Natural killer cell (primary cell): ENCODE data around the gene HSD17B2. TPM values are rescaled to one million over a fixed set of nuclear protein-coding genes. Genes with fewer than 3 reads are reported as not detected.

Experiments
- ATAC-seq, 3 donors: fragments of 150-1000 bp in 2 of 3; fragments of 200-7000 bp in 1 of 3; cut with Tn5 transposase; 1 replicate in 1 of 3; 2 replicates in 2 of 3; pipeline ENCODE4 v1.10.0; 2021; ENCODE audit warnings: mild to moderate bottlenecking in 2 of 3, moderate library complexity in 2 of 3
- DNase-seq, 2 donors: peaks; one replicate each; pipeline versions ENCODE4 v3.0.0 to v3.0.0-alpha.2; 2013 to 2021; ENCODE audit warnings: mixed read lengths in 1 of 2
- H3K27ac ChIP-seq: one replicate; pipeline ENCODE4 v1.5.1; 2013; ENCODE audit warnings: mild to moderate bottlenecking, low read length
- H3K27me3 ChIP-seq: one replicate; pipeline ENCODE4 v1.6.1; 2013; ENCODE audit warnings: low read length; ENCODE audit not compliant: control insufficient read depth, insufficient read depth
- H3K36me3 ChIP-seq: one replicate; pipeline ENCODE4 v1.6.1; 2013; ENCODE audit warnings: low read length; ENCODE audit not compliant: control insufficient read depth, insufficient read depth
- H3K4me1 ChIP-seq: one replicate; pipeline ENCODE4 v1.6.1; 2013; ENCODE audit warnings: low read length; ENCODE audit not compliant: control insufficient read depth, insufficient read depth
- H3K4me3 ChIP-seq: one replicate; pipeline ENCODE4 v1.5.1; 2013; ENCODE audit warnings: low read length
- H3K9me3 ChIP-seq: one replicate; pipeline ENCODE4 v1.6.1; 2013; ENCODE audit warnings: low read length; ENCODE audit not compliant: control insufficient read depth, insufficient read depth
- H3K27ac Mint-ChIP-seq, 2 donors: one replicate each; pipeline ENCODE4 v1.8.0; 2022; ENCODE audit warnings: mild to moderate bottlenecking in 2 of 2, mixed read lengths in 2 of 2, moderate library complexity in 1 of 2
- H3K27me3 Mint-ChIP-seq, 2 donors: one replicate each; pipeline ENCODE4 v1.8.0; 2022; ENCODE audit warnings: low read depth in 2 of 2, mixed read lengths in 2 of 2
- H3K36me3 Mint-ChIP-seq: one replicate; pipeline ENCODE4 v1.8.0; 2022; ENCODE audit warnings: mixed read lengths
- H3K4me1 Mint-ChIP-seq, 2 donors: one replicate each; pipeline ENCODE4 v1.8.0; 2022; ENCODE audit warnings: mixed read lengths in 2 of 2
- H3K4me3 Mint-ChIP-seq: one replicate; pipeline ENCODE4 v1.8.0; 2022; ENCODE audit warnings: mild to moderate bottlenecking, moderate library complexity, mixed read lengths
- H3K9me3 Mint-ChIP-seq, 2 donors: one replicate each; pipeline ENCODE4 v1.8.0; 2022; ENCODE audit warnings: mixed read lengths in 2 of 2
- WGBS: methylation state at CpG from one replicate; pipeline ENCODE4 v1.1.7; 2013; ENCODE audit warnings: missing lambda C conversion rate; ENCODE audit not compliant: insufficient coverage; 5-methylcytosine and 5-hydroxymethylcytosine counted together
- intact Hi-C: fragments of 100-400 bp; cut with micrococcal nuclease; formaldehyde crosslinking; loops from one replicate; pipeline ENCODE4 v1.14.2; 2022
- total RNA-seq, 4 donors: library from RNA; stranded (reverse); fragments of 120-200 nt in 1 of 4; gene quantifications; one replicate each; pipeline versions ENCODE4 v1.2.3 to v1.2.4, GENCODE V29; 2013 to 2022
- TF ChIP-seq, protein P1 (sequence below): fragments of 200-600 bp; IDR thresholded peaks from one replicate; pipeline ENCODE4 v1.8.0; 2022; ENCODE audit warnings: antibody characterized with exemption

The HSD17B2 gene
- total RNA-seq, 3 donors from 2014 or later (not counting 1 experiment from before 2014, with no cell fraction given) = not detected

DNA sequence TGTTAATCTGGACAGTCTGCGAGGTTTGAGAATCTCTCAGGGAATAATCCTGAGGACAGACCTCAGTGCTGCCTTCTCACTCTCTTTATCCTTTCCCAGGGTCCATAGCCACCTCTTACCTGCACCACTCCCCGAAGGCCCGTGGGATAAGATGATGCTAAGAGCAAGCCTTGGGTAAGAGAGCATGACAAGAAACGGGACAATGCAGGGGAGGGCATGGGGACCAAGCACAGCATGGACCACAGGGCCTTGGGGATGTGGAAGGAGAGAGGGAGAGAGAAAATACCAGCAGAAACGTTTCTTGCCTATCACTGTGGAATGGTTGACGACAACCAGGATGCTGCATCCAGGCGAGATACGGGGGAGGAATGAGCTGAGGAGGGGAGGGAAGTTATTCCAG is 15.5 kb upstream of the HSD17B2 start:
- no peak overlapping the region for H3K27ac Mint-ChIP-seq
- WGBS = 63% methylated on average over 8 of the region's 8 CpGs
- H3K4me1 Mint-ChIP-seq = no peaks in the 10 kb centered on the region
- intact Hi-C loops = no loop called here
- no peak overlapping the region for H3K4me3 Mint-ChIP-seq
- H3K36me3 Mint-ChIP-seq = no peaks in the 10 kb centered on the region
- ATAC-seq (peak in 1 of 3 donors; percentile 27), DNase-seq (no peak)
- Histone ChIP-seq H3K9me3 (no peaks in the 10 kb centered on the region), H3K4me3 (no peak overlapping the region), H3K4me1 (no peaks in the 10 kb centered on the region), H3K36me3 (no peaks in the 10 kb centered on the region), H3K27me3 (peaks cover 10% of the 10 kb centered on the region), H3K27ac (no peak overlapping the region)
- TF ChIP-seq, protein P1, sequence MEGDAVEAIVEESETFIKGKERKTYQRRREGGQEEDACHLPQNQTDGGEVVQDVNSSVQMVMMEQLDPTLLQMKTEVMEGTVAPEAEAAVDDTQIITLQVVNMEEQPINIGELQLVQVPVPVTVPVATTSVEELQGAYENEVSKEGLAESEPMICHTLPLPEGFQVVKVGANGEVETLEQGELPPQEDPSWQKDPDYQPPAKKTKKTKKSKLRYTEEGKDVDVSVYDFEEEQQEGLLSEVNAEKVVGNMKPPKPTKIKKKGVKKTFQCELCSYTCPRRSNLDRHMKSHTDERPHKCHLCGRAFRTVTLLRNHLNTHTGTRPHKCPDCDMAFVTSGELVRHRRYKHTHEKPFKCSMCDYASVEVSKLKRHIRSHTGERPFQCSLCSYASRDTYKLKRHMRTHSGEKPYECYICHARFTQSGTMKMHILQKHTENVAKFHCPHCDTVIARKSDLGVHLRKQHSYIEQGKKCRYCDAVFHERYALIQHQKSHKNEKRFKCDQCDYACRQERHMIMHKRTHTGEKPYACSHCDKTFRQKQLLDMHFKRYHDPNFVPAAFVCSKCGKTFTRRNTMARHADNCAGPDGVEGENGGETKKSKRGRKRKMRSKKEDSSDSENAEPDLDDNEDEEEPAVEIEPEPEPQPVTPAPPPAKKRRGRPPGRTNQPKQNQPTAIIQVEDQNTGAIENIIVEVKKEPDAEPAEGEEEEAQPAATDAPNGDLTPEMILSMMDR = no peak
- peaks cover 44 to 65% of the 10 kb centered on the region in 2 donors for H3K27me3 Mint-ChIP-seq
- peaks cover 0 to 2% of the 10 kb centered on the region in 2 donors for H3K9me3 Mint-ChIP-seq

DNA sequence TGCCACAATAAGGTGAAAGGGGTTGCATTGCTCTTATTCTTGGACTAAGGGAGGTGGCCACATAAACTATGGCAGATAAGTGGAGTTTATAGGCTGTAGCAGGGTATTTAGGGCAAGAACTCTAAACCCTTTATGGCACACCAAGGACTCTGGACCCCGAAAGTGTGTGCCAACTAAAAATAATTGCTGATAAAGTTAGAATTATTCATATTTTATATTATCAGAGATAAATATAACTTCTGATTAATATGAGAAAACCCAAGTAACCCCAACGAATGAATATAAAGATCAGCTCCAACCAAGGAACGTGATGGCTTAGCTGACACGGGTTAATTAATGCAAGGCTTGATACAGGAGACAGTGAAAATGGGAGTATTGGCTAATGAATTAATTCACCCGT is 15.0 kb upstream of the HSD17B2 start:
- peaks cover 0 to 1% of the 10 kb centered on the region in 2 donors for H3K9me3 Mint-ChIP-seq
- no peaks in the 10 kb centered on the region for H3K4me1 Mint-ChIP-seq
- DNase-seq = no peak
- Histone ChIP-seq H3K9me3 (no peaks in the 10 kb centered on the region), H3K4me3 (no peak overlapping the region), H3K27ac (no peak overlapping the region), H3K27me3 (peaks cover 5% of the 10 kb centered on the region), H3K4me1 (no peaks in the 10 kb centered on the region), H3K36me3 (no peaks in the 10 kb centered on the region)
- TF ChIP-seq, protein P1 = no peak
- no peak overlapping the region for H3K27ac Mint-ChIP-seq
- 89% methylated on average over 4 of the region's 5 CpGs for WGBS
- no peak for ATAC-seq
- H3K27me3 Mint-ChIP-seq = peaks cover 39 to 61% of the 10 kb centered on the region in 2 donors
- intact Hi-C loops = loop anchor here (10.0 kb wide), 1 partner anchor 205 kb away; no protein-coding TSS in a partner anchor
- no peaks in the 10 kb centered on the region for H3K36me3 Mint-ChIP-seq
- H3K4me3 Mint-ChIP-seq = no peak overlapping the region

DNA sequence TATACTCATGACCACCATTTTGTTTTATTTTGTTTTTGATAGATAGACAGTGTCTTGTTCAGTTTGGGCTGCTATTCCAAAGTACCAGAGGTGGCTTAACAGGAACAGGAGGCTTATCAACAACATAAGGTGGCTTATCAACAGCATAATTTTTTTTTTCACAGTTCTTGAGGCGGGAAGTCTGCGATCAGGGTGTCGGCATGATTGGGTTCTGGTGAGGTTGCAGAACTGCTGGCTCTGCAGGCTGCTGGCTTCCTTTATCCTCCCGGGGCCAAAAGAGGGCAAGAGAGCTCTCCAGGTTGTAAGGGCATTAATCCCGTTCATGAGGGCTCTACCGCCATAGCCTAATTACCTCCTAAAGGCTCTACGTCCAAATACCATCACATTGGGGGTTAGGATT is 11.8 kb upstream of the HSD17B2 start:
- ATAC-seq (no peak), DNase-seq (no peak)
- Histone ChIP-seq H3K27ac (no peak overlapping the region), H3K4me1 (no peaks in the 10 kb centered on the region), H3K4me3 (no peak overlapping the region), H3K9me3 (no peaks in the 10 kb centered on the region), H3K36me3 (no peaks in the 10 kb centered on the region), H3K27me3 (peaks cover 3% of the 10 kb centered on the region)
- H3K4me3 Mint-ChIP-seq = no peak overlapping the region
- H3K9me3 Mint-ChIP-seq = no peaks in the 10 kb centered on the region
- intact Hi-C loops = loop anchor here (10.0 kb wide), 1 partner anchor 202 kb away; no protein-coding TSS in a partner anchor
- H3K27me3 Mint-ChIP-seq = peaks cover 30 to 43% of the 10 kb centered on the region in 2 donors
- WGBS = 88% methylated on average over 6 of the region's 7 CpGs
- TF ChIP-seq, protein P1 = no peak
- H3K27ac Mint-ChIP-seq = no peak overlapping the region
- H3K36me3 Mint-ChIP-seq = no peaks in the 10 kb centered on the region
- H3K4me1 Mint-ChIP-seq = no peaks in the 10 kb centered on the region

DNA sequence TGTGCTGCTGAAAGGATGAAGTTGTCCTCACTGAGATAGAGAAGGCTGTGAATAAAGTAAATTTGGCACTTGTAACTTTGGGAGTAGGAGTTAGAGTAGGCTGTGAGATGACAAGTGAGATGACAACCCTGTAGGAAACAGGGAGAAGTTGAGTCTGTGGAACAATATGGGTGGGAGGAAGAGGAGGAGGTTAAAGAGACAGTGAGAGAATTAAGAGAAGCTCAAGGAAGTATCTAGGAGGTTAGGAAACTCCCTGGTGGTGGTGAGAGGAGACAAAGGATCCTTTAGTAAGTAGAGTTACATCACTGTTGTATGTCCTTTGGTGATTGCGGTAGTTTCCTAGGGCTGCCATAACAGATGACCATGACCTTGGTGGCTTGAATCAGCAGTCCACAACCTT is 10.7 kb upstream of the HSD17B2 start:
- Histone ChIP-seq H3K4me3 (no peak overlapping the region), H3K27ac (no peak overlapping the region), H3K4me1 (no peaks in the 10 kb centered on the region), H3K9me3 (no peaks in the 10 kb centered on the region), H3K36me3 (no peaks in the 10 kb centered on the region), H3K27me3 (peaks cover 3% of the 10 kb centered on the region)
- peaks cover 23 to 35% of the 10 kb centered on the region in 2 donors for H3K27me3 Mint-ChIP-seq
- H3K27ac Mint-ChIP-seq = no peak overlapping the region
- TF ChIP-seq, protein P1 = no peak
- intact Hi-C loops = loop anchor here (10.0 kb wide), 1 partner anchor 200 kb away; no protein-coding TSS in a partner anchor
- H3K4me1 Mint-ChIP-seq = no peaks in the 10 kb centered on the region
- ATAC-seq (no peak), DNase-seq (no peak)
- no peaks in the 10 kb centered on the region for H3K36me3 Mint-ChIP-seq
- no peak overlapping the region for H3K4me3 Mint-ChIP-seq
- H3K9me3 Mint-ChIP-seq = no peaks in the 10 kb centered on the region
- WGBS = 100% methylated on average over 1 of the region's 1 CpG
